A549 (cell line): Measurements from ENCODE around the gene ANXA1. TPM values are rescaled to one million over a fixed set of nuclear protein-coding genes. Genes with fewer than 3 reads are reported as not detected.

ENCODE experiments used
- ATAC-seq, 2 experiments: fragments of 200-7000 bp in 1 of 2; fragments of >200 bp in 1 of 2; cut with Nextera tagmentation in 1 of 2; cut with Tn5 transposase in 1 of 2; 3 replicates each; pipeline versions ENCODE4 v1.8.0 to v1.9.1; 2018 to 2020; ENCODE audit warnings: mild to moderate bottlenecking in 1 of 2, moderate library complexity in 1 of 2
- CTCF ChIA-PET: fragments of 300-600 bp; sonication (Branson Sonifier 250); formaldehyde crosslinking; extraction: SDS; loops from one replicate; lab custom pipeline; 2021; ENCODE audit warnings: antibody characterized with exemption, inconsistent platforms; lab: Yijun Ruan, JAX
- POLR2A ChIA-PET: fragments of 350-600 bp; formaldehyde crosslinking; extraction: SDS; loops from one replicate; lab custom pipeline; 2021; ENCODE audit warnings: antibody characterized with exemption, inconsistent platforms; lab: Yijun Ruan, JAX
- DNase-seq, 2 experiments: peaks; one replicate each; pipeline versions ENCODE4 v3.0.0 to v3.0.0-alpha.2; 2011 to 2016; ENCODE audit warnings: low read depth in 1 of 2, low spot score in 1 of 2
- FAIRE-seq: peaks from 2 replicates; lab custom pipeline; 2011; peaks lifted over from hg19 to GRCh38; lab: Jason Lieb, UNC
- H3K27ac ChIP-seq, 2 experiments: fragments of >200 bp; sonication (Bioruptor Twin); formaldehyde crosslinking; 3 replicates each; pipeline ENCODE4 v1.5.1; 2016 to 2017
- H3K4me1 ChIP-seq: fragments of >200 bp; sonication (Bioruptor Twin); formaldehyde crosslinking; 3 replicates; pipeline ENCODE4 v1.6.1; 2016
- H3K4me2 ChIP-seq: fragments of >200 bp; sonication (Bioruptor Twin); formaldehyde crosslinking; 3 replicates; pipeline ENCODE4 v1.6.1; 2016
- H3K4me3 ChIP-seq: fragments of >200 bp; sonication (Bioruptor Twin); formaldehyde crosslinking; 3 replicates; pipeline ENCODE4 v1.5.1; 2016
- H3K9me3 ChIP-seq: fragments of >200 bp; sonication (Bioruptor Twin); formaldehyde crosslinking; 3 replicates; pipeline ENCODE4 v1.6.1; 2016
- ATOH8 ChIP-seq: fragments of 250-450 bp; sonication (Bioruptor Pico); IDR thresholded peaks from 2 replicates; pipeline ENCODE4 v1.5.0; 2020; ENCODE audit warnings: low read depth, mild to moderate bottlenecking, moderate library complexity
- BCL3 ChIP-seq: fragments of >200 bp; sonication (Bioruptor Twin); formaldehyde crosslinking; IDR thresholded peaks from 3 replicates; pipeline ENCODE4 v1.6.1; 2016
- CBX2 ChIP-seq: fragments of 200-600 bp; sonication (generic); IDR thresholded peaks from 2 replicates; pipeline ENCODE4 v1.6.1; 2016; ENCODE audit warnings: low read depth, mild to moderate bottlenecking, borderline replicate concordance
- CBX8 ChIP-seq: fragments of 200-600 bp; sonication (generic); IDR thresholded peaks from 2 replicates; pipeline ENCODE4 v1.6.1; 2016
- CEBPB ChIP-seq, 2 experiments: fragments of >200 bp in 1 of 2; sonication (Bioruptor Twin) in 1 of 2; formaldehyde crosslinking in 1 of 2; IDR thresholded peaks; 2 replicates each; pipeline ENCODE4 v1.6.1; 2012 to 2016
- E2F6 ChIP-seq: IDR thresholded peaks from 2 replicates; pipeline ENCODE4 v1.6.1; 2012; ENCODE audit warnings: low read depth, borderline replicate concordance
- EHF ChIP-seq: fragments of 250-450 bp; sonication (Bioruptor Pico); IDR thresholded peaks from 2 replicates; pipeline ENCODE4 v1.5.0; 2020; ENCODE audit warnings: mild to moderate bottlenecking
- EHMT2 ChIP-seq: fragments of 200-600 bp; sonication (generic); IDR thresholded peaks from 2 replicates; pipeline ENCODE4 v1.6.1; 2016; ENCODE audit warnings: antibody characterized with exemption, low read depth, mild to moderate bottlenecking, moderate library complexity
- EP300 ChIP-seq, 2 experiments: fragments of >200 bp; sonication (Bioruptor Twin); formaldehyde crosslinking; IDR thresholded peaks; 2 replicates in 1 of 2; 3 replicates in 1 of 2; pipeline ENCODE4 v1.6.1; 2016 to 2017
- ESRRA ChIP-seq: fragments of 150-350 bp; IDR thresholded peaks from 2 replicates; pipeline ENCODE4 v1.6.1; 2014; ENCODE audit warnings: mild to moderate bottlenecking, low read length, borderline replicate concordance
- FOSL2 ChIP-seq, 2 experiments: fragments of 450-650 bp in 1 of 2; fragments of >200 bp in 1 of 2; sonication (Bioruptor Twin) in 1 of 2; formaldehyde crosslinking; IDR thresholded peaks; 2 replicates each; pipeline versions ENCODE4 v1.5.0 to v1.6.1; 2016 to 2020; ENCODE audit warnings: mild to moderate bottlenecking in 1 of 2, moderate library complexity in 1 of 2
- GATA3 ChIP-seq: IDR thresholded peaks from 2 replicates; pipeline ENCODE4 v1.6.1; 2012; ENCODE audit warnings: borderline replicate concordance
- HES2 ChIP-seq: fragments of >200 bp; sonication (Bioruptor Twin); formaldehyde crosslinking; IDR thresholded peaks from 2 replicates; pipeline ENCODE4 v1.6.1; 2016
- HMGXB4 ChIP-seq: fragments of 250-450 bp; sonication (Bioruptor Pico); IDR thresholded peaks from 2 replicates; pipeline ENCODE4 v1.5.0; 2021; ENCODE audit warnings: mild to moderate bottlenecking, moderate library complexity, borderline replicate concordance
- JUN ChIP-seq, 2 experiments: fragments of >200 bp; sonication (Bioruptor Twin); formaldehyde crosslinking; IDR thresholded peaks; 2 replicates in 1 of 2; 3 replicates in 1 of 2; pipeline ENCODE4 v1.6.1; 2016 to 2017
- JUNB ChIP-seq: fragments of >200 bp; sonication (Bioruptor Twin); formaldehyde crosslinking; IDR thresholded peaks from 2 replicates; pipeline ENCODE4 v1.6.1; 2016
- NFE2L2 ChIP-seq: fragments of 150-350 bp; conservative IDR thresholded peaks from 2 replicates; pipeline ENCODE4 v1.6.1; 2014; ENCODE audit warnings: low read length
- NPAS2 ChIP-seq: fragments of 250-450 bp; sonication (Bioruptor Pico); IDR thresholded peaks from 2 replicates; pipeline ENCODE4 v1.8.0; 2022; ENCODE audit warnings: mild to moderate bottlenecking, moderate library complexity, borderline replicate concordance
- PBX3 ChIP-seq: IDR thresholded peaks from 2 replicates; pipeline ENCODE4 v1.6.1; 2012
- PHF8 ChIP-seq: fragments of 200-600 bp; sonication (generic); IDR thresholded peaks from 2 replicates; pipeline ENCODE4 v1.6.1; 2016; ENCODE audit warnings: low read depth, mild to moderate bottlenecking, antibody characterized with exemption, moderate library complexity, borderline replicate concordance
- POLR2A ChIP-seq: IDR thresholded peaks from 2 replicates; pipeline ENCODE4 v1.6.1; 2012; ENCODE audit warnings: mild to moderate bottlenecking, low read length
- POLR2AphosphoS2 ChIP-seq: conservative IDR thresholded peaks from 2 replicates; pipeline ENCODE4 v1.6.1; 2012; ENCODE audit warnings: low read length, improper control_type of control experiment, inconsistent platforms
- RCOR1 ChIP-seq: fragments of 150-350 bp; IDR thresholded peaks from 2 replicates; pipeline ENCODE4 v1.6.1; 2014; ENCODE audit warnings: antibody characterized with exemption, low read length, low read depth
- SREBF2 ChIP-seq: fragments of 450-650 bp; IDR thresholded peaks from 2 replicates; pipeline ENCODE4 v1.6.1; 2014; ENCODE audit warnings: mild to moderate bottlenecking, moderate library complexity
- TFCP2L1 ChIP-seq: fragments of 250-450 bp; sonication (Bioruptor Pico); IDR thresholded peaks from 2 replicates; pipeline ENCODE4 v1.5.0; 2021; ENCODE audit warnings: mild to moderate bottlenecking
- TP53 ChIP-seq: fragments of 250-450 bp; sonication (Bioruptor Pico); IDR thresholded peaks from 2 replicates; pipeline ENCODE4 v1.5.0; 2021; ENCODE audit warnings: mild to moderate bottlenecking, moderate library complexity
- ZNF302 ChIP-seq: fragments of 250-450 bp; sonication (Bioruptor Pico); IDR thresholded peaks from 2 replicates; pipeline ENCODE4 v1.9.0; 2021; ENCODE audit warnings: inconsistent platforms, mild to moderate bottlenecking, moderate library complexity
- WGBS: methylation state at CpG from one replicate; pipeline ENCODE4 v1.1.6; 2017; ENCODE audit errors: missing lambda C conversion rate; 5-methylcytosine and 5-hydroxymethylcytosine counted together
- polyA plus RNA-seq, 4 experiments: library from polyadenylated mRNA; depleted of rRNA in 3 of 4; stranded (reverse); fragments of >200 nt; fragmentation: RNase III in 1 of 4; extraction: RNeasy Plus Mini Kit Qiagen cat#74134 plus additional on column Dnase treatment in 1 of 4; gene quantifications; 2 replicates in 3 of 4; 3 replicates in 1 of 4; pipeline ENCODE4 v1.2.3, GENCODE V29; 2011 to 2017

Gene ANXA1
- polyA plus RNA-seq, 2 of the 4 experiments (the other 2 are of a cell fraction): 1,601 to 1,990 TPM

GRCh38 chr9:73143711-73144328 is 7.8 kb upstream of the ANXA1 start:
- WGBS: 2% methylated on average over 2 of the region's 2 CpGs
- FAIRE-seq (peak; percentile 36), ATAC-seq (peak; percentile 71 to 80; a peak in 5 of 6 replicates), DNase-seq (peak; percentile 38 to 73)
- peaks cover 67% of the 10 kb centered on the region for H3K4me1 ChIP-seq
- no peak for TF ChIP-seq EHMT2
- TF ChIP-seq TP53 (CRISPR knock-in tag): no peak
- peak in 1 of 2 experiments; percentile 42; a peak in 2 of 5 replicates for TF ChIP-seq EP300 (IDR thresholded peaks at IDR 0.05)
- no peak for TF ChIP-seq RCOR1
- 0 out of 2 replicates have a peak, but pooled peaks have one; percentile 20 for TF ChIP-seq E2F6
- no peak for TF ChIP-seq CBX2
- peak; percentile 89 for TF ChIP-seq FOSL2 (IDR thresholded peaks at IDR 0.05)
- peak; percentile 90 for TF ChIP-seq FOSL2 (CRISPR knock-in tag; IDR thresholded peaks at IDR 0.05)
- no peak for TF ChIP-seq NFE2L2
- peak; percentile 35; the same call in 1 of the 3 replicates for TF ChIP-seq BCL3
- no peak for TF ChIP-seq SREBF2
- TF ChIP-seq HES2: peak; percentile 59; the same call in 1 of the 2 replicates
- peak; percentile 53 to 85; a peak in 2 of 5 replicates for TF ChIP-seq JUN (IDR thresholded peaks at IDR 0.05)
- TF ChIP-seq HMGXB4 (CRISPR knock-in tag): no peak
- no peak for TF ChIP-seq POLR2A
- no peak for TF ChIP-seq NPAS2
- TF ChIP-seq CBX8: no peak
- no peak for TF ChIP-seq POLR2AphosphoS2
- TF ChIP-seq GATA3: peak; percentile 55; the same call in 1 of the 2 replicates
- TF ChIP-seq JUNB: peak; percentile 83
- no peak for TF ChIP-seq ATOH8 (CRISPR knock-in tag)
- TF ChIP-seq ZNF302 (CRISPR knock-in tag): no peak
- no peak for TF ChIP-seq TFCP2L1 (CRISPR knock-in tag)
- no peak for TF ChIP-seq PHF8
- no peak for TF ChIP-seq ESRRA
- TF ChIP-seq PBX3: no peak
- 0 out of 2 replicates have a peak, but pooled peaks have one; percentile 29 for TF ChIP-seq EHF
- TF ChIP-seq CEBPB (IDR thresholded peaks at IDR 0.05): peak; percentile 99
- POLR2A ChIA-PET: interaction anchor here (0.6 to 2.4 kb wide), 4 partner anchors 9 to 33 kb away, joined by 3 to 10 read pairs (median 6); no protein-coding TSS in a partner anchor
- H3K4me2 ChIP-seq: peak overlapping the region; percentile 61
- H3K9me3 ChIP-seq: no peaks in the 10 kb centered on the region
- peak overlapping the region; percentile 78 to 84 for H3K27ac ChIP-seq
- CTCF ChIA-PET: interaction anchor here (0.7 to 1.5 kb wide), 6 partner anchors 14 to 287 kb away, joined by 3 to 5 read pairs (median 3); no protein-coding TSS in a partner anchor
- H3K4me3 ChIP-seq: no peak overlapping the region
